GM18498 (cell line): ENCODE data around the gene RNU1-4.
"Not testable (repeated sequence)": the region's sequence is repeated elsewhere in the genome, so short reads cannot be mapped to it uniquely, and the experiment has no call there.

ENCODE experiments used
- ATAC-seq: cut with Tn5 transposase; IDR thresholded peaks from one replicate; pipeline ENCODE4 v1.9.1; 2021; ENCODE audit warnings: mild to moderate bottlenecking, moderate library complexity; ENCODE audit not compliant: unreplicated experiment

RNU1-4 gene

DNA sequence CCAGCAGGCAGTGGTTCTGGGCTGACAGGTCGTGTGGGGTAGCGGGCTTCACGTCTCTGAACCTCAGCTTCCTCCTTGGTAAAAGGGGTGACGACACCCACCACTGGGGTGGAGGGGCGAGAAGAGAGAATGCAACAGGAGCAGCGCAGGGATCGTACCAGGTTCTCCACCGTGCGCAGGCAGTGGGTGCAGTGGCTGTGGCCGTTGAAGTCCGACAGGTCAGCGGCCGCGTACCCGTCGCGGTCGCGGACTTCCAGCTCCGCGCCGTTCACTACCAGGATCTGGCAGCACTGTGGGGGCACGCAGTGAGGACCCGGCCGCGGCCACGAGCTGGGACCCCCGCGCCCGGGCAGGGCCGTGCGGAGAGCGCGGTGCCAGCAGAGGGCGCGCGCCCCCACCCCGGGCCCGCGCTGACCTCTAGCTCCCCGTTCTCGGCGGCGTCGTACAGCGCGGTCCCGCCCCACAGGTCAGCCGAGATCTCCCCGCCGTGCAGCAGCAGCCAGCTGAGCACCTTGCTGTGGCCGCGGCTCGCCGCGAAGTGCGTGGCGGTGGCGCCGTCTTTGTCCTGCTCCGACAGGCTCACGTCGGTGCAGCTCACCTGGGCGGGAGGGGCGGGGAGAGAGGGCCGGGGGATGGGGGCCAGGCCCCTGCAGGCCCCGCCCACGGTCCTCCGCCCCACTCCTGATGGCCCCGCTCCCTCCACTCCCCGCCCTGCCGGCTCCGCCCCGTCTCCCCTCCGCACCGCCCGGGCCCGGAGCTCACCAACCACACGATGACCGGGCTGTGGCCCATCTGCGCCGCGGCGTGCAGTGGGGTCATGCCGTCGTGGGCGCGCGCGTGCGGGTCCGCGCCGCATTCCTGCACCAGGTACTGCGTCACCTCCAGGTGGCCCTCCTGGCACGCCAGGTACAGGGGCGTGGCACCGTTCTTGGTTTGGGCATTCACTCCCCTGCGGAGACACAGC, 32.9 kb upstream of the RNU1-4 start:
- ATAC-seq: not testable (repeated sequence)

DNA sequence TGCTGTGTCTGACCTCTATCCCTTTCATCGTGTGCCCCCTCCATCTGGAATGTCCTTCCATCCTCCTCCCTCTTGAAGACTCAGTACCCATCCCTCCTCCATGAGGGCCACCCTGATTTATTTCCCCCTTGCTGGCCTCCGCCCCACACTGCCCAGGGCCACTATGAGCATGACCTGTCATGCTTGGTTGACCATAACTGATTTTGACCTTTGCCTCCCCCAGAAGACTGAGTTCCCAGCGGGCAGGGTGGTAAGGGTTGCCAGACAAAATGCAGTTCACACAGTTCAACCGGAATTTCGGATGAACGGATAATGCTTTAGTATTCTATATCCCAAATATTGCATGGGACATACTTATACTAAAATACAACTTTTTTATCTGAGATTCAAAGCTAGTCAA, 31.6 kb upstream of the RNU1-4 start:
- not testable (repeated sequence) for ATAC-seq

DNA sequence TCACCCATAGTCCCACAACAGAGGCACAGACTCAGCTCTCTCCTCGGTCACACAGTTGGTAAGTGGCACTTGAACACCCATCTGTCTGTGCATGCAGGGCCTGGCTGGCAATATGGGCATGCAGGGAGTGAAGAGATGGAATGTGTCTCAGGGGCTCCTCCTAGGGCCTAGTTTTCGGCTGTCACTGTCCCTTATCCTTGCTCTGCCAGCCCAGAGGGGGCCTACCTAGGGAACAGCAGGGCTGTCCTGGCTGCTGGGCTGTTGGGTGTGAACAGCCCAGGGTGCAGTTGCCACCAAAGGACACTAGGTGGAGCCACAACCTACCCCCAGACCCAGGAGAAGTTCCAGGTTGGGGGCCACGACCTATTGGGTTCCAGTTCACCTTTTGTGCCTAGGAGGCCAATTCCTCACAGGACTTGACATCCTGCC, 30.6 kb upstream of the RNU1-4 start:
- ATAC-seq: peak; percentile 61

DNA sequence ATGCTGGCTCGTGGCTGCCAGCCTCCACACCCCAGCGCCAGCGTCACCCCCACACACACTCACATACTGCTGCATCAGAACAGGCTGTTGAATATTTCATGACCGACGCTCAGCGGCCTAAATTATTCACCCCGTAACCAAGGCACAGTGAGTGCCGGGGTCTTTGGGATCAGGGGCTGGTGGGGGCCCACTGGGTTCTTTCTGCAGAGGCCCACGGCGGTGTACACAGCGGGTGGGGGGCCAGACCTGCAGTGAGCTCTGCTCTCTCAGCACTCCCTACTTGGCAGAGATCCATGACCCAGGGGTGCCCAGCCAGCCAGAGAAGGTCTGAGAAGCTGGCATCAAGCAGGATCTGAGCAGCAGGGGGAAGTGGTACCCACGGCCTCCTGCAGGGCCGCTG, 29.7 kb upstream of the RNU1-4 start:
- ATAC-seq: not testable (repeated sequence)

DNA sequence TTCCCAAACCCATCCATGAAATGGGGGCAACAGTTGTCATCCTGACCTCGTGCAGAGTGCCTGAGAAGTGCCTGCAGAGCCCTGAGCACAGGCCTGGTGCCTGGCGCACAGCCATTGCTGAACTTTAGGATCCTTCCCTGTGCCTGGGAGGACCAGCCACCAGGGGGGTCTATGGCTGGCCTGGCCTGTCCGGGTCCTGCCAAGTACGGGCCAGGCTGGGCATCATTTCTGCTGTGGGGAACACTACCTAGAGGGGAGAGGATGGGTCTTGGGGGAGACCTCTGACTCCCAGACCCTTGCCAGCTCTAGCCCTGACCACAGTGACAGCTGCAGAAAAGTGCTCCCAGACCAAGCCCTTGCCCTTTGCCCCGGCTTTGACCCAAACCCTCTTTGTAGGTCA, 28.2 kb upstream of the RNU1-4 start:
- ATAC-seq: not testable (repeated sequence)

DNA sequence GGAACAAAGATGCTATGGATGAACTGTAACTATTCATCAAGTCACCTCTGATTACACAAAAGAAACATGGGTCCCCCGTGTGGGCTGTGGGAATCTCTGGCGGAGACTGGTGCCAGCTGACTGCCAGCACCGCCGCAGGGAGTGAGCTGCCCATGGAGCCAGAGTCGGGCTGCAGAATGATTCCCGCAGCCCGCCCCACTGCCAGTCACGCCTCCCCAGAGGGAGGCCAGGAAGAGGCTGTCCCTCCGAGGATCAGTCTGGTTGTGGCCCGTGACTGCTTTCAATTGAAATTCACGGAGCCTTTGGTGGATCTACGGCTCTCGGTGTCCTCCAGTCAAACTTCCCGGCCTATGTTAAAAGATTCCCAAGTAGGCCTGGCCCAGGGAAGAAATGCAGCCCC, 27.7 kb upstream of the RNU1-4 start:
- ATAC-seq: not testable (repeated sequence)

DNA sequence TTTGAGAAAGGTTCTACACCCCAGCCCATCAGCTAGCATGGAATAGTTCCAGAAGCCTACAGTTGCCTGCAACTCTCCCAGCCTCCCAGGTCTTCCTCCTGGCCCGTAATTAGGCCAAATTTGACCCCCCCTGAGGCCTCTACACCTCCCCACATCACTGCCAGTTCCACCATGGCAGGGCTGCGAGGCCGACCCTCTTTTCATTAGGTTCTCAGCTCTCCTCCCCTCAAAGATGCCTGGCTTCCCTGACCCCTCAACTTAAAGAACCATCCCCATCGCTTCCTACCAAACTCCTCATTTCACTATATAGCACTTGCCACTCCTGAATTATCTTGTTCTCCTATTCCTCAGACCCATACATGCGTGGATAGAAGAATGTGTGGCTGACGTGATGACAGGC, 27.3 kb upstream of the RNU1-4 start:
- not testable (repeated sequence) for ATAC-seq

DNA sequence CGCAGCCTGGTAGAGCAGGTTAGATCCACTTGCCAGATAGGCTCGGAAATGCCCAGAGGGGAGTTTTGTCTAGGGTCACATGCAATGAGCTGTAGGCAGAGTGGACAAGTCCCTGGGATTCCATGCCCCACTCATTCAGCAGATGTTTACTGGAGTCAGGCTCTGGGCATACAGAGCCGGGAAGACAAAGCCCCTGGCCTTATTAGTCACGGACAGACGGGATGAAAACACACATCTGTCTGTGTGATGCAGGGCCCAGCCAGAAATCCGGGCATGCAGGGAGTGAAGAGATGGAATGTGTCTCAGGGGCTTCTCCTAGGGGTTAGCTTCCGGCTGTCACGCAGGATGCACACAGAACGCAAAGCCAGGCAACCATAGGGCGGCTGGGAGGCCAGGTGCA, 26.8 kb upstream of the RNU1-4 start:
- ATAC-seq: not testable (repeated sequence)

DNA sequence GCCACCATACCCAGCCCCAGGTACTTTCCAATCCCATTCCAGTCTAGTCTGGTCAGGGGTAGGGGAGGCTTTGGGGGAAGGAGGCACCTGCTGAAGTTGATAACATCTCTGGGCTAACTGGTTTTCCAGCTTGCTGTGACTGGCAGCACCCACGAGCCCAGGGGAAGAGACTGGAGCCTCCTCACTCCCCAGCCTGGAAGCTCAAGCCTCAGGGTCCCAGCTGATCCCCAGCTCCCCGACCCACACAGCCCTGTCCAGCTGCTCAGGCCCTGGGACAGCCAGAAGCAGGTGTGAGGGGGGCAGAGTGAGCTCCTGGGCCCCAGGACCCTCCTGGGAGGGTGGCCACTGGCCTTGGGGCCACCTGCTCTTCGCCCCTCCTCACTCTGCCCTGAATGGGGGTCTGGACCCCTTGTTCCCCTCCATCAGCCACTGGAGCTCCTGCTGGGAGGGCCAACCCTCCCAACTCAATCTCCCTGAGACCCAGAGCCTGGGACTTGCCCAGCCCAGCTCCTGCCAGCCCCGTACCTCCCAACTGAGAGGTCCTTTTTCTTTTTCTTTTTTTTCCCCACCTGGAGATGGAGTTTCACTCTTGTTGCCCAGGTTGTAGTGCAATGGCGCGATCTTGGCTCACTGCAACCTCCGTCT, 23.5 kb upstream of the RNU1-4 start:
- ATAC-seq: no peak

DNA sequence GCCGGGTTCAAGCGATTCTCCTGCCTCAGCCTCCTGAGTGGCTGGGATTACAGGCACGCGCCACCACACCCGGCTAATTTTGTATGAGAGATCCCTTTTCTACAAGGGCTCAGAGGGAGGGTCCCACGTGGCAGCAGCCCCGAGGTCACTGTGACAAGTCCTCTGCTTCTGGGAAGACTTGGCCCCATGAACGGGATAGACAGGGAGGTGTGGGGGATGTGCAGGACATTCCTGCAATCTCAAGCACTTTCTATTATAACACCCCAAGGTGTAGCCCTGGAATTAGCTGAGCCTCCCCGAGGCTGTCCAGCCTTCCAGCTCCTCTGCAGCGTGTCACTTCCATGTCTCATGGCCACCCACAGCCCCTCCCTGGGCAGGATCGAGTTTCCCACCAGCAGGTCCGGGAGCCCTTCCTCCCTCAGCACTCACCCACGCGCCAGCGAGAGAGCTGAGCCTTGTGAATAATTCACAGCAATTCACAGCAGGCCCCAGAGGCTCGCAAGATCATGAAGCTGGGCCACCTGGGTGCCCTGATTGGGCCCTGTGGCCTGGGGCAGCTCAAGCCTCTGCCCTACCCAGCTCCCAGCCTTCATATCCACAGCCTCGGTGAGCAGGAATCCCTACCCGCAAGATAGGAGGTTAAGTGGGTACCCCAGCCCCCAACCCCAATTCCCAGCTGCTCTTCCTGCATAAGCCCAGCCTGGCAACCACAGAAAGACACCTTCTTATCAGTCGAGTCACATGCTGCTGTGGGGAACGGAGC, 22.8 kb upstream of the RNU1-4 start:
- no peak for ATAC-seq

DNA sequence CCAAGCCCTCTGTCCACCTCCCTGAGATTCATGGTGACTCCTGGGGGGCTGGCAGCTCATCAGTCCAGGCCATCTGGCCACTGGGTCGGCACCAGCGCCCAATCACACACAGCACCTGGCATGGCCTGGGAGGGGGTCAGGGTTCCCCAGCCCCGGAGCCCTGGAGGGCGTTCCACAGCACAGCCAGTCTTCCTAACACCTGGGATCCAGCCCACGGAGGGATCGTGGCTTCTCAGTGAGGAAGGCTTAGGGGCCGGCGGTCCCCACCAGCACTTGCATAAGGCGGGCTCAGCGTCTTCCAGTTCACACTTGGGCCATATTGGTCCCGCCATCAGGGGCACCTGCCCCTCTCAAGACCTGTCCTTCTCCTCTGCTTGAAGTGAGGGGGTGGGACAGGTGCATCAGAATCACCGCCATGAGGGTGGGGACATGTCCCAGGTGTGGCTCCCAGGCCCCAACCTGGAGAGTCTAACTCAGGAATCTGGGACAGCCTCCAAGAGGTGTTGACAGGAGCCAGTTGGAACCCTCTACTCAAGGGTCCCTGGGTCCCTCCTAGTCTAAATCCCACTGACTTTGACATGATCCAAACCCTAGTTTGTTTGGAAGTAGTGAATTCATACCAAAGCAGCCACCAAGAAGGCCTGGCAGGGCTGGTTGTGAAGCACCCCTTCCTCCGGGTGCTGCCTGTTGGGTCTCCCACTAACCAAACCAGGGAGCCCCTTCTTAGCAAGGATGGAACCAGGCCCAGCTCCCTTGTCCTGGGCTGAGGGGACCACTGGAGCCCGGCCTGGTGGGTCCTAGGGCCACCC, 22.0 kb upstream of the RNU1-4 start:
- not testable (repeated sequence) for ATAC-seq

DNA sequence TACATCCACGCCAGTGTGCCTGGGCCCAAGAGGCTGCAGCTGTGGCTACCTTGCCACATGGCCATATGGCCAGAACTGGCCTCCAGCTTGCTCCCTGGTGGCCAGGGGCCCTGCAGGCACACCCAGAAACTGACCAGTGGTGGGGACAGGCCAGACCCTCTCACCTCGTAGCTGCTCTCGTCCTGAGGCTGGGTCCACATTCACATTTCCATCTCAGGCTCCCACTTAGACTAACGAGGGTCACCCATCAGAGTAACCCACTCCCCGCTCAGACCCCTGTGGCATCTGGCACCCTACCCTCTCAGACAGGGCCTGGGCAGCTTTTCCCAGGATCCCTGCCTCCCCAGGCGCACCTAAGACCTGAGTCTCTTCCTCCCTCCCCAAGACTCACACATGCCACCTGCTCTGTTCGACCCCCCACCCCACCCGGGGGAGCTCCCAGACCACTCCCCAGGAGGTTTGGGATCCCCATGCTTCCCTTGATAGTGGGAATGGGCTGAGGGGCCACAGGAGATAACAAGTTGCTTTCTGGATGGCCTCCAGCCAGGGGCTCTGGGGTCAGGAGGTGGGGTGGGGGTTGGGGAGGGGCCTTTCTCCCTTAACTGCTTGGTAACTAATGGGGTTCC, 21.3 kb upstream of the RNU1-4 start:
- ATAC-seq: no peak

DNA sequence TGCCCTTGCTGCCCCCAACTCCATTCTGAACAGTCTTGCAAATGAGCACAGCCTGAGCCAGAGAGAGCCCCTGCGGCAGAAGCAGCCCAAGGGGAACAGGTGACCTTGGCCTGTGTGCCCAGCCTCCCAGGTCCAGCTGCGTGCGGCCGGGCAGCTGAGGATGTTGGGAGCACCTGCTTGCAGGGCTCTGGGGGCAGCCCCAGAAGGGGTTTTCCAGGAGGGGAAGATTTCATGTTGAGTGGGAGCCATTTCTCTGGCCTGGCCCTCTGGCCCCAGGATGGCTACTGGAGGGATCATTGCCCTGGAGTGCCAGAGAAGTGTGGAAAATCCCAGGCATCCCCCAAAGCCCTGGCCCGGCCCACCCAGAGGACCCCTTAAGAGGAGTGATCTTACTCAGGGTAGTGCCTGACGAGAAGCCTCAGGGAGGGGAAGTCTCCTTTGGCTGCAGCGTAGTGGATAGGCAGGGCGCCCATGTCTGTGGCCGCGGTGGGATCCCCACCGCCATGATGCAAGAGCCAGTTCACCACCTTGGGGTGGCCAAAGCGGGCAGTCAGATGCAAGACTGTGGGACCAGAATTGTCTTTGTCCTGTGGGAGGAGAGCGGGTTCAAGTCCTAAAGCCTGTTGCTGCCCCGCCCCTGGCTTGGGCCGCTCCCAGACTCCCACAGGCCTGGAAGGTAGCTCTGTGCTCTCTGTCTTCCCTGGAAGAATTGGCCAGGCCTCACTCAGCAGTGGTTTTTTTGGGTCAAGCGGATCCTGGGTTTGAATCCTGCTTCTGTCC, 20.6 kb upstream of the RNU1-4 start:
- no peak for ATAC-seq

DNA sequence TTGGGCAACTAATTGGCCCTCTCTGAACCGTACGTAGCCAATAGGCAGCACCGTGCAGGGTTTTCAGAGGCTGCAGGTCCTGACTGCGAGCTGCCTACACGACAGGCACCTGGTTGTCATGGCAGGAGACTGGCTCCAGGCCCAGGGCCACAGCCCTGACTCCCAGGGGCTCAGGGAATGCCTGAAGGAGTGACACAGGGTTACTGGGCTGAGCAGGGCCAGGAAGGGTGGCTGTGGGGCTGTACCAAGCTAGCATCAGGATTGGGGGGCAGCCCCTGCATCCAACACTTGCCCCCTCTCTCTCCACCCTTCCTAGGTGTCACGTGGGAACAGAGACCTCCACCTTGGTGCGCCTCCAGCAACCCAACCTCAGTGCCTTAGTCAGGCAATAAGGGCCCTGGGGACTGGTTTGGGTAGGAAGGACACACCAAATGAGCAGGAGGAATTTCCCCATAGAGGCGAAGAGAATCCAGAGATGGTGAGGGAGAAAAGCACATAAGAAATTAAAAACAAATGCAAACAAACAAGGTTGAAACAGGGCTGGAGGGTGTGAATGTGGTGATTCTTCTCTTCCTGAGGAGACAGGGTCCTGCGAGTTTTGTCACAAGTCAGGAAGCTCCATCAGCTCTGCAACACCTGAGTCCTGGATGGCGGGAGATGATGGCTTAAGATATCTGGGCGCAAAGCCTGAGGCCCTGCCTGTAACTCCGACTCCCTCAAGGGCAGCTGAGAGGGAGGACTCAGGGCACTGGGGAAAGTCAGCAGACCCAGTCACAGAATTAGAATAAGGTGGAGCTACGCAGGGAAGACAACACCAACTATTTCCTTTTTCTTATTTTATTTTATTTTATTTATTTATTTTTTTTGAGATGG, 19.7 kb upstream of the RNU1-4 start:
- no peak for ATAC-seq

DNA sequence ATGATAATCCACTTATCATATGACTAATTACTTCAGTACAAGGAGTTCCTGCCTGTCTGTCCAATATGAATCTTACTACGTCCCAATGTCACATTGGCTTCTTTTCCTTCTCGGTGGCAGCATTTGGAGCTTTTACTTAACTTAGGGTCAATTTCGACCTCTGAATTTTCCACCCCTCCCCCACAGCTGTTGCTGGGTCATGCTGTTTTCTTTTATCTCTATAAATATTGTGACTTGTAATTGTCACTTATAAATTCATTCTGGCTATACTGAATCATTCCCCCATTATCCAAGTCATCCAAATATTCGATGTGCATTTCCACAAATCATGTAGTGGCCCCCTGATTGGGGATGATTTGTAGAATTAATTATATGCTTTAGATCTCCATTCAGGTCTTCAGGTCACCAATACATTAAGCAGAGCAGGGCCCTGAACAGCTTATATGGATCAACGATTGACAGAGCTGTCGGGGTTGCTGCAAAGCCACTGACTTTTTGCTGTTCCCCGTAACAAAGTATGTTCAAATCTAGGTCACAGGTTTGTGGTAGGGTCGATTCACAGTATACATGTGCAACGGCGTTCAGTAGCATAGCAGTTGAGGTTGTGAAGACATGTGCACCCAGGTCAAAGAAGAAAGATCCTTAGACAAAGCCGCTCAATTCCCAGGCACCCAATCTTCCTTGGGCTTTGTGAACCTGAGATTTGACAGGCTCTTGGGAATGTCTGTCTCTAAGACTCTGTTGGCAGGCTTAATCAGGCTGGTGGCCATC, 18.3 kb upstream of the RNU1-4 start:
- no peak for ATAC-seq

DNA sequence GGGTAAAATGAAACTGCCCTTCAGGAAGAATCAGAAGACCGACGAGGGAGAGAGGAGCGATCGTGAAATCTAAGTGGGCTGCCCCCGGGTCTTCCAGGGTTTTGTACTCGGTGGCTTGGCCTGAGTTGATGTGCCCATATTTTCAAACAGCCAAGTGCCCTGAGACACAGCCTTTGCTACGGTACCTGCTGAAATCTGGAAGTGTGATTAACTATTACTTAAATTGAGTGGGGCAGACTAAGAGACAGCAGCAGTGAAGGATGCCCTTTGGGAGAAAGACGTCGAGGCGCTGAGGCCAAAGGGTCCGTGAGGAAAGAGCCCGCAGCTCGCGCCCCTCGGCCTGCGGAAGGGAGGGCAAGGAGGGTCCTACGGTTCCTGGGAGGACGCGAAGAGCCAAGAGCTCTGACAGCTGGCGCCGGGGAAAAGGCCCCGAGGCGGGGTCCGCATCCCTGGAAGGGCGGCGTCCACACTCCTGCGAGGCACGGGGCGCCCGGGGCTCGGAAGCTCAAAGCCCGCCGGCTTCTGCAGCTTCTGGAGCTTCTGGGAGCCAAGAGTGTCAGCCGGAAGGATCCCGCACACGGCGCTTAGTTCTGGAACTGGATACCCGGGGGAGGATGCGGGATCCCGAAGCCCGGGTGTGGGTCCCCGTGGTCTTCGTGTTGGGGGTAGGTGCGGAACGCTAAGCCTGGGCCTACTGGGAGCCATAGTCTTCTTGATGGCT, 15.4 kb upstream of the RNU1-4 start:
- no peak for ATAC-seq
